Adrenal gland (tissue), 12 donors: ENCODE data around the gene UNK. TPM values are rescaled to one million over a fixed set of nuclear protein-coding genes. Genes with fewer than 3 reads are reported as not detected.

Experiments
- DNase-seq, 7 donors: peaks; one replicate each; pipeline ENCODE4 v3.0.0-alpha.2; 2019 to 2020
- H3K27ac ChIP-seq, 5 donors: fragments of 200-600 bp; sonication (generic) in 4 of 5; 1 replicate in 3 of 5; 2 replicates in 2 of 5; pipeline versions ENCODE4 v1.5.1 to v1.8.0; 2016 to 2020; ENCODE audit warnings: mild to moderate bottlenecking in 1 of 5
- H3K27me3 ChIP-seq: fragments of 200-600 bp; 2 replicates; pipeline ENCODE4 v1.8.0; 2021
- H3K36me3 ChIP-seq, 2 donors: fragments of 200-600 bp; replicated peaks in 1 of 2; 1 replicate in 1 of 2; 2 replicates in 1 of 2; pipeline versions ENCODE4 v1.5.1 to v1.8.0; 2018 to 2022
- H3K4me1 ChIP-seq, 2 donors: fragments of 200-600 bp; replicated peaks in 1 of 2; 1 replicate in 1 of 2; 2 replicates in 1 of 2; pipeline versions ENCODE4 v1.5.1 to v1.8.0; 2018 to 2021
- H3K4me3 ChIP-seq, 4 donors: fragments of 200-600 bp; sonication (generic) in 3 of 4; one replicate each; pipeline ENCODE4 v1.5.1; 2016 to 2018
- H3K9me3 ChIP-seq, 3 donors: fragments of 200-600 bp; sonication (generic) in 1 of 3; replicated peaks in 1 of 3; 1 replicate in 2 of 3; 2 replicates in 1 of 3; pipeline versions ENCODE4 v1.5.1 to v1.8.0; 2016 to 2021
- POLR2A ChIP-seq, 2 donors: fragments of 450-650 bp; IDR thresholded peaks; one replicate each; pipeline ENCODE4 v1.6.1; 2017; ENCODE audit warnings: antibody characterized with exemption in 2 of 2, mild to moderate bottlenecking in 2 of 2, moderate library complexity in 1 of 2
- WGBS, 4 donors: extraction: QIAGEN DNeasy Blood & Tissue Kit in 2 of 4; methylation state at CpG; one replicate each; pipeline versions ENCODE4 v1.1.5 to v1.1.7; 2013 to 2017; 5-methylcytosine and 5-hydroxymethylcytosine counted together
- intact Hi-C, 2 donors: fragments of 100-400 bp; cut with DNase I; formaldehyde crosslinking; loops; one replicate each; pipeline versions ENCODE4 v1.14.1 to v1.15.0; 2022 to 2023
- polyA plus RNA-seq, 3 donors: library from polyadenylated mRNA; stranded (reverse); fragments of 200-250 nt in 2 of 3; fragments of 350-450 nt in 1 of 3; fragmentation: Illumina TruSeq in 1 of 3; extraction: RNeasy Lipid Tissue Mini Kit (QIAGEN cat#74804) in 1 of 3; gene quantifications; one replicate each; pipeline ENCODE4 v1.2.3, GENCODE V29; 2013 to 2014
- total RNA-seq, 9 donors: library from RNA; depleted of rRNA in 4 of 9; stranded (reverse); fragments of >200 nt in 4 of 9; fragments of 120-200 nt in 1 of 9; fragmentation: NEBNext Ultra II Directional in 1 of 9; extraction: Animal tissue kit (Norgen Biotek cat#: 25700) in 1 of 9; gene quantifications; one replicate each; pipeline versions ENCODE4 v1.1.0 to v1.2.4, GENCODE V29; 2013 to 2023
- TF ChIP-seq, protein P1 (sequence below), 6 experiments: fragments of 450-650 bp in 4 of 6; fragments of 200-600 bp in 2 of 6; sonication (generic) in 1 of 6; IDR thresholded peaks; 1 replicate in 5 of 6; 2 replicates in 1 of 6; pipeline versions ENCODE4 v1.5.1 to v1.8.0; 2016 to 2021; ENCODE audit warnings: antibody characterized with exemption in 6 of 6, mild to moderate bottlenecking in 2 of 6, moderate library complexity in 1 of 6
- donor health status: healthy with polysubstance abuse.
- donor health status: Bipolar disorder and iron deficiency.
- donor health status: DM: yes; HTN: yes; CAD: no.
- donor health status: DM: no; HTN: no; CAD: no.
- donor health status: DM: no; HTN: no; CAD: no.
- donor health status: DM: yes; HTN: yes; CAD: no.

UNK gene
- total and polyA plus RNA-seq, 12 donors, result 13.6 to 45.9 (median 24.6) TPM

DNA sequence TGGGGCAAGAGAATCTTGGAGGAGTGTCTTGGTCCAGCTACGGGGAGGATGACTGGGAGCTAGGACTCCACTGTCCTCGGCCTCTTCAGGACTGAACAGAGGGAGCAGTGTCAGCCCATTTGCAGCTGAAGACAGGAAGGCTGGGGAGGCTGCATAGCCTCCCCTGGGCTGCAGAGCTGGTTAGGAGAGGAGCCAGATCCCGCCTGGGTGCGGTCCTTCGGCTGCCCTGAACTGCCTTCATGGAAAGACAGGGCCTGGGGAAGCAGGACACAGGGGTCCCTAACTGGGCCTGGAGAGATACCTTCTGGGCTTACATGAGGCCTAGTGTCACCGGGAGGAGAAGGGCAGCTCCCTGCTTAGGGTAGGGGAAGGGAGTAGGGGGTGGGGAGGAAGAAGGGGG lies 33.0 kb downstream of the UNK start:
- H3K9me3 ChIP-seq, result no peaks in the 10 kb centered on the region
- 90 to 99% (median 93%) methylated on average over 4 to 6 of the region's 6 CpGs for WGBS, 4 donors
- DNase-seq, result no peak
- H3K4me1 ChIP-seq, result peaks cover 9 to 16% of the 10 kb centered on the region in 2 donors
- H3K36me3 ChIP-seq, result peaks cover 0 to 84% of the 10 kb centered on the region in 2 donors
- H3K27me3 ChIP-seq, result no peaks in the 10 kb centered on the region
- no peak overlapping the region for H3K27ac ChIP-seq
- H3K4me3 ChIP-seq, result no peak overlapping the region
- no peak for TF ChIP-seq POLR2A (IDR thresholded peaks at IDR 0.05)
- TF ChIP-seq, protein P1, sequence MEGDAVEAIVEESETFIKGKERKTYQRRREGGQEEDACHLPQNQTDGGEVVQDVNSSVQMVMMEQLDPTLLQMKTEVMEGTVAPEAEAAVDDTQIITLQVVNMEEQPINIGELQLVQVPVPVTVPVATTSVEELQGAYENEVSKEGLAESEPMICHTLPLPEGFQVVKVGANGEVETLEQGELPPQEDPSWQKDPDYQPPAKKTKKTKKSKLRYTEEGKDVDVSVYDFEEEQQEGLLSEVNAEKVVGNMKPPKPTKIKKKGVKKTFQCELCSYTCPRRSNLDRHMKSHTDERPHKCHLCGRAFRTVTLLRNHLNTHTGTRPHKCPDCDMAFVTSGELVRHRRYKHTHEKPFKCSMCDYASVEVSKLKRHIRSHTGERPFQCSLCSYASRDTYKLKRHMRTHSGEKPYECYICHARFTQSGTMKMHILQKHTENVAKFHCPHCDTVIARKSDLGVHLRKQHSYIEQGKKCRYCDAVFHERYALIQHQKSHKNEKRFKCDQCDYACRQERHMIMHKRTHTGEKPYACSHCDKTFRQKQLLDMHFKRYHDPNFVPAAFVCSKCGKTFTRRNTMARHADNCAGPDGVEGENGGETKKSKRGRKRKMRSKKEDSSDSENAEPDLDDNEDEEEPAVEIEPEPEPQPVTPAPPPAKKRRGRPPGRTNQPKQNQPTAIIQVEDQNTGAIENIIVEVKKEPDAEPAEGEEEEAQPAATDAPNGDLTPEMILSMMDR (IDR thresholded peaks at IDR 0.05), result no peak
- intact Hi-C loops, result loop anchor here in 1 of 2 donors (10.0 kb wide), 1 partner anchor 53 kb away; the partner anchor contains the start of gene GALK1

DNA sequence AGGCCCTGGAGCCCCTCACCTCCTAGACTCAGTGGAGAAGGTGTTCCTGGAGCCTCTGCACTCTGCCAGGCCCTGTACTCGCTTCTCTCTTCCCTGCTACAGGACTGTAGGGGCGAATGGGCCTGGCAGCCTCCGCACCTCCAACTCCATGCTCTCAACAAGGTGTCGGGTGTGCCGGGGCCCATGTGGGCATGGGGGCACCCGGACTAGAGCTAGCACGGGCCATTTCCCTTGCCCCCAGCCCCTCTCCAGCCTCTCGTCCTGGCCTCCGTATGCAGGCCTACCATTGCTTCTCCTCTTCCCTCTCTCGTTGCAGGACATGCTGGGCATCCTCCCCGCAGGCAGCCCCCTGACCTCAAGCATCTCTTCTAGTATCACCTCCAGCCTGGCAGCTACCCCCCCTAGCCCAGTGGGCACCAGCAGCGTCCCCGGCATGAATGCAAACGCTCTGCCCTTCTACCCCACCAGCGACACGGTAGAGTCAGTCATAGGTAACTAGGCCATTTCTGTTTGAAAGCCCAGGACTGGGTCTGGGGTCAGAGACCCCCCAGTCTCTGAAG lies 33.8 kb downstream of the UNK start:
- intact Hi-C loops, result loop anchor here in 1 of 2 donors (10.0 kb wide), 1 partner anchor 54 kb away; the partner anchor contains the start of gene GALK1
- H3K27me3 ChIP-seq, result no peaks in the 10 kb centered on the region
- peaks cover 9 to 17% of the 10 kb centered on the region in 2 donors for H3K4me1 ChIP-seq
- H3K27ac ChIP-seq, result no peak overlapping the region
- H3K36me3 ChIP-seq, result peaks cover 0 to 84% of the 10 kb centered on the region in 2 donors
- DNase-seq, result no peak
- TF ChIP-seq POLR2A (IDR thresholded peaks at IDR 0.05), result no peak
- TF ChIP-seq, protein P1 (IDR thresholded peaks at IDR 0.05), result no peak
- H3K4me3 ChIP-seq, result no peak overlapping the region
- WGBS, 4 donors, result 93 to 95% (median 95%) methylated on average over 9 to 16 of the region's 16 CpGs
- H3K9me3 ChIP-seq, result no peaks in the 10 kb centered on the region

DNA sequence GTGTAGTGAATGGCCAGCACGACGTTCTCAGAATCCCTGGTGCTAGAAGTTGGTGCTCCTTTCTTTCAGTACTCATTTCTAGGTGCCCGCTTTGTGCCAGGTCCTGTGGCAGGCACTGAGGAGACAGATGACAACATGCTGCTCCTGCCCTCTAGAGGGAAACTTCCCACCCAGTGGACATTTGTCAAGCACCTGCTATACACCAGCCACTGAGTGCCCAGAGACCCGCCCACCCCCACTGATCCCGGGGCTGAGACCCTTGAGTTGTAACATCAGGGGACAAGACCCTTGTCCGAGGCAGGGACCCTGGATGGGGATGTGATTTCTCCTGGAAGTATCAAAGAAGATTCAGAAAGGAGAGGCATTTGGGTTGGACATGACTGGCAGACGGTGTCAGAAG lies 34.5 kb downstream of the UNK start:
- WGBS, 4 donors, result 83 to 97% (median 88%) methylated on average over 5 to 7 of the region's 7 CpGs

DNA sequence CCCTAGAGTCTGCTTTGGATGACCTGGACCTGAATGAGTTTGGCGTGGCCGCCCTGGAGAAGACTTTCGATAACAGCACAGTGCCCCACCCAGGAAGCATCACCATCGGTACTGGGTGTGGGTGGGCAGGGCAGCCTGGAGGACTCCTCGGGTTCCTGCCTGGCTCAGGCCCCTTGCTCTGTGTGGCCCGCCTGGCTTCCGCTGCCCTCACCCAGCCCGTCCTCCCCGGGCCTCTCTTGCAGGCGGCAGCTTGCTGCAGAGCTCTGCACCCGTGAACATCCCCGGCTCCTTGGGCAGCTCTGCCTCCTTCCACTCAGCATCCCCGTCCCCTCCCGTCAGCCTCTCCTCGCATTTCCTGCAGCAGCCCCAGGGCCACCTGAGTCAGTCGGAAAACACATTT lies 35.1 kb downstream of the UNK start:
- peak in 2 of 7 donors; percentile 20 to 21 for DNase-seq
- Histone ChIP-seq H3K27ac (no peak overlapping the region), H3K4me1 (peaks cover 9 to 14% of the 10 kb centered on the region in 2 donors), H3K4me3 (no peak overlapping the region), H3K27me3 (no peaks in the 10 kb centered on the region), H3K9me3 (no peaks in the 10 kb centered on the region), H3K36me3 (peaks cover 0 to 90% of the 10 kb centered on the region in 2 donors)
- 88 to 94% (median 90%) methylated on average over 13 to 16 of the region's 16 CpGs for WGBS, 4 donors
- intact Hi-C loops, result loop anchor here (10.0 kb wide), 1 partner anchor 55 kb away; the partner anchor contains the start of gene GALK1 (in 2 of the 2)
- TF ChIP-seq POLR2A (IDR thresholded peaks at IDR 0.05), result no peak
- TF ChIP-seq, protein P1 (IDR thresholded peaks at IDR 0.05), result no peak

More for the DNA sequence above, 34.5 kb downstream of the UNK start:
- Histone ChIP-seq H3K9me3 (no peaks in the 10 kb centered on the region), H3K36me3 (peaks cover 0 to 85% of the 10 kb centered on the region in 2 donors), H3K4me3 (no peak overlapping the region), H3K27ac (no peak overlapping the region), H3K27me3 (no peaks in the 10 kb centered on the region), H3K4me1 (peaks cover 9 to 17% of the 10 kb centered on the region in 2 donors)
- DNase-seq, result no peak
- intact Hi-C loops, result loop anchor here in 1 of 2 donors (10.0 kb wide), 1 partner anchor 54 kb away; the partner anchor contains the start of gene GALK1
- no peak for TF ChIP-seq POLR2A (IDR thresholded peaks at IDR 0.05)
- TF ChIP-seq, protein P1 (IDR thresholded peaks at IDR 0.05), result no peak
